ENCODE measurements around the gene TEX101. TPM values are rescaled to one million over a fixed set of nuclear protein-coding genes. Genes with fewer than 3 reads are reported as not detected.

TEX101 gene
- total RNA-seq, 3 donors from 2014 or later (not counting 1 experiment from before 2014, with no cell fraction given), result 1.4 TPM; not detected in 2

GRCh38 chr19:43461303-43461702 lies 46.6 kb downstream of the TEX101 start:
- TF ChIP-seq, protein P1, sequence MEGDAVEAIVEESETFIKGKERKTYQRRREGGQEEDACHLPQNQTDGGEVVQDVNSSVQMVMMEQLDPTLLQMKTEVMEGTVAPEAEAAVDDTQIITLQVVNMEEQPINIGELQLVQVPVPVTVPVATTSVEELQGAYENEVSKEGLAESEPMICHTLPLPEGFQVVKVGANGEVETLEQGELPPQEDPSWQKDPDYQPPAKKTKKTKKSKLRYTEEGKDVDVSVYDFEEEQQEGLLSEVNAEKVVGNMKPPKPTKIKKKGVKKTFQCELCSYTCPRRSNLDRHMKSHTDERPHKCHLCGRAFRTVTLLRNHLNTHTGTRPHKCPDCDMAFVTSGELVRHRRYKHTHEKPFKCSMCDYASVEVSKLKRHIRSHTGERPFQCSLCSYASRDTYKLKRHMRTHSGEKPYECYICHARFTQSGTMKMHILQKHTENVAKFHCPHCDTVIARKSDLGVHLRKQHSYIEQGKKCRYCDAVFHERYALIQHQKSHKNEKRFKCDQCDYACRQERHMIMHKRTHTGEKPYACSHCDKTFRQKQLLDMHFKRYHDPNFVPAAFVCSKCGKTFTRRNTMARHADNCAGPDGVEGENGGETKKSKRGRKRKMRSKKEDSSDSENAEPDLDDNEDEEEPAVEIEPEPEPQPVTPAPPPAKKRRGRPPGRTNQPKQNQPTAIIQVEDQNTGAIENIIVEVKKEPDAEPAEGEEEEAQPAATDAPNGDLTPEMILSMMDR (IDR thresholded peaks at IDR 0.05), result no peak
- H3K9me3 Mint-ChIP-seq, result no peaks in the 10 kb centered on the region
- ATAC-seq, result no peak
- H3K4me1 Mint-ChIP-seq, result peaks cover 0 to 22% of the 10 kb centered on the region in 2 donors
- H3K27ac Mint-ChIP-seq, result peak overlapping the region; percentile 29 to 95
- no peaks in the 10 kb centered on the region for H3K36me3 Mint-ChIP-seq
- Histone ChIP-seq H3K27ac (ENCODE audit: low read length) (no peak overlapping the region), H3K4me3 (ENCODE audit: low read length) (no peak overlapping the region), H3K36me3 (ENCODE audit: control insufficient read depth, insufficient read depth, low read length) (no peaks in the 10 kb centered on the region), H3K4me1 (ENCODE audit: control insufficient read depth, insufficient read depth, low read length) (peaks cover 22% of the 10 kb centered on the region), H3K27me3 (ENCODE audit: control insufficient read depth, insufficient read depth, low read length) (no peaks in the 10 kb centered on the region), H3K9me3 (ENCODE audit: control insufficient read depth, insufficient read depth, low read length) (no peaks in the 10 kb centered on the region)
- WGBS (ENCODE audit: insufficient coverage), result 82% methylated on average over 12 of the region's 12 CpGs
- H3K4me3 Mint-ChIP-seq, result peak overlapping the region; percentile 35
- intact Hi-C loops (cut with micrococcal nuclease), result no loop called here
- DNase-seq, result no peak
- peaks cover 0 to 9% of the 10 kb centered on the region in 2 donors for H3K27me3 Mint-ChIP-seq (ENCODE audit: low read depth in 2 of 2)

- no peaks in the 10 kb centered on the region for H3K9me3 ChIP-seq (ENCODE audit: control insufficient read depth, insufficient read depth, low read length)
- Mint-ChIP-seq H3K27me3 (ENCODE audit: low read depth in 2 of 2) (peaks cover 0 to 9% of the 10 kb centered on the region in 2 donors), H3K4me1 (peaks cover 0 to 26% of the 10 kb centered on the region in 2 donors), H3K4me3 (peak overlapping the region; percentile 94), H3K9me3 (no peaks in the 10 kb centered on the region), H3K36me3 (no peaks in the 10 kb centered on the region), H3K27ac (peak overlapping the region; percentile 18 to 95)
- WGBS (ENCODE audit: insufficient coverage), result 96% methylated on average over 5 of the region's 7 CpGs
- no peak overlapping the region for H3K4me3 ChIP-seq (ENCODE audit: low read length)
- no peaks in the 10 kb centered on the region for H3K36me3 ChIP-seq (ENCODE audit: control insufficient read depth, insufficient read depth, low read length)
- no peak overlapping the region for H3K27ac ChIP-seq (ENCODE audit: low read length)
- H3K4me1 ChIP-seq (ENCODE audit: control insufficient read depth, insufficient read depth, low read length), result peaks cover 24% of the 10 kb centered on the region
- TF ChIP-seq, protein P1 (IDR thresholded peaks at IDR 0.05), result no peak
- intact Hi-C loops (cut with micrococcal nuclease), result loop anchor here (2.0 kb wide), 1 partner anchor 64 kb away; the partner anchor contains the start of gene ETHE1
- no peak for DNase-seq
- H3K27me3 ChIP-seq (ENCODE audit: control insufficient read depth, insufficient read depth, low read length), result no peaks in the 10 kb centered on the region
- no peak for ATAC-seq
Measured at GRCh38 chr19:43462383-43462782, 47.7 kb downstream of the TEX101 start.

DNA sequence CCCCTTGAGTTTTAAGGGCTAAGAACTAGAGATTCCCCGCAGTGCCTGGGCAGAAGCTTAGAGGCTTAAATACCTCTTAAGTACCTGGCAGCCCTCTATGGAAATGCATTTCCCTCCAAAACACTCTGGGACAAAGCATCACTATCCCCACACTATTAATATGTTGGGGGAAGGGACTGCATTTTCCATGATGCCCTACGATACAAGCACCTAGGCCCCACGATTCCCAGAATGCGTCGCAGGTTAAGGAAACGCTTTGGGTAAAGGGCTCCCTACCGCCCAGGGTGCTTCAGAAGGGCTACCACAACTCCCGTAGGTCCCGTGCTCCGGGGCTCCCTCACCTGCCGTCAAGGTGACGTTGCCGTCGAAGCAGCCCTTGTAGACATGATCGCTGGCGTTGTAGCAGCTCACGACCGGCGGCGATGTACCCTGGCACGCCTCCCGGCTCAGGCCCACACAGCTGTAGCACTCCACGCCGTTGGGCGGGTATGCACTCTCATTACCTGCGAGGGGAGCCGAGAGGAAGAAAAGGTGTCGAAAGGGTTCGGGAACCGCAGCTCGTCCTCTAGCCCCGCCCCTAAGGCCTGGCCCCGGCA lies 48.2 kb downstream of the TEX101 start:
- peak overlapping the region; percentile 90 to 95 for H3K27ac Mint-ChIP-seq

More for the DNA sequence above, 48.2 kb downstream of the TEX101 start:
- Histone ChIP-seq H3K4me3 (ENCODE audit: low read length) (peak overlapping the region; percentile 25), H3K9me3 (ENCODE audit: control insufficient read depth, insufficient read depth, low read length) (no peaks in the 10 kb centered on the region), H3K36me3 (ENCODE audit: control insufficient read depth, insufficient read depth, low read length) (no peaks in the 10 kb centered on the region), H3K27me3 (ENCODE audit: control insufficient read depth, insufficient read depth, low read length) (no peaks in the 10 kb centered on the region), H3K4me1 (ENCODE audit: control insufficient read depth, insufficient read depth, low read length) (peaks cover 25% of the 10 kb centered on the region), H3K27ac (ENCODE audit: low read length) (peak overlapping the region; percentile 26)
- H3K36me3 Mint-ChIP-seq, result no peaks in the 10 kb centered on the region
- no peaks in the 10 kb centered on the region for H3K9me3 Mint-ChIP-seq
- 15% methylated on average over 33 of the region's 33 CpGs for WGBS (ENCODE audit: insufficient coverage)
- TF ChIP-seq, protein P1 (IDR thresholded peaks at IDR 0.05), result no peak
- peaks cover 0 to 9% of the 10 kb centered on the region in 2 donors for H3K27me3 Mint-ChIP-seq (ENCODE audit: low read depth in 2 of 2)
- ATAC-seq (no peak), DNase-seq (no peak)
- H3K4me3 Mint-ChIP-seq, result peak overlapping the region; percentile 94
- H3K4me1 Mint-ChIP-seq, result peaks cover 2 to 30% of the 10 kb centered on the region in 2 donors
- intact Hi-C loops (cut with micrococcal nuclease), result loop anchor here (1.0 to 2.0 kb wide), 5 partner anchors 12 to 205 kb away; partner anchors contain the start of genes ETHE1, PHLDB3 and ZNF575
